ENCODE measurements around the gene ZNF777.
"Not testable (repeated sequence)": the region's sequence is repeated elsewhere in the genome, so short reads cannot be mapped to it uniquely, and the experiment has no call there.

ZNF777 gene

GRCh38 chr7:149404825-149405224 is 56.0 kb downstream of the ZNF777 start:
- DNase-seq, result no peak

- no peak for DNase-seq
Measured at GRCh38 chr7:149404396-149404795, 56.5 kb downstream of the ZNF777 start.

GRCh38 chr7:149398195-149398820 is 62.6 kb downstream of the ZNF777 start:
- no peak for DNase-seq

- DNase-seq, result no peak
Measured at GRCh38 chr7:149397470-149398043, 63.3 kb downstream of the ZNF777 start.

- DNase-seq, result not testable (repeated sequence)
Measured at GRCh38 chr7:149388550-149389335, 72.1 kb downstream of the ZNF777 start.

GRCh38 chr7:149386514-149386913 is 74.3 kb downstream of the ZNF777 start:
- DNase-seq, result not testable (repeated sequence)

GRCh38 chr7:149385195-149385950 is 75.5 kb downstream of the ZNF777 start:
- no peak for DNase-seq

Data from activated CD8-positive, alpha-beta memory T cell treated with anti-CD3 and anti-CD28 coated beads, Interleukin-2, amount 50 U/mL, for 48 hours (primary cell).